Lung (tissue), 12 donors: Measurements from ENCODE around the gene ME1. TPM values are rescaled to one million over a fixed set of nuclear protein-coding genes. Genes with fewer than 3 reads are reported as not detected.

Source experiments
- ATAC-seq: fragments of 200-7000 bp; cut with Tn5 transposase; one replicate; pipeline ENCODE4 v1.9.1; 2020; ENCODE audit warnings: moderate number of reproducible peaks; ENCODE audit not compliant: insufficient read depth, low FRiP score
- DNase-seq, 3 donors: peaks; one replicate each; pipeline ENCODE4 v3.0.0-alpha.2; 2013 to 2017
- H3K27ac ChIP-seq, 2 donors: one replicate each; pipeline ENCODE4 v1.5.1; 2013; ENCODE audit warnings: mild to moderate bottlenecking in 2 of 2, moderate library complexity in 2 of 2, control low read depth in 1 of 2, inconsistent platforms in 1 of 2, low read depth in 1 of 2, low read length in 1 of 2
- H3K27me3 ChIP-seq, 3 donors: one replicate each; pipeline ENCODE4 v1.5.1; 2013; ENCODE audit warnings: low read length in 2 of 3; ENCODE audit not compliant: control insufficient read depth in 3 of 3, insufficient read depth in 3 of 3
- H3K36me3 ChIP-seq, 4 donors: one replicate each; pipeline ENCODE4 v1.5.1; 2013; ENCODE audit warnings: low read length in 4 of 4, mild to moderate bottlenecking in 1 of 4, moderate library complexity in 1 of 4; ENCODE audit not compliant: control insufficient read depth in 4 of 4, insufficient read depth in 4 of 4
- H3K4me1 ChIP-seq, 5 donors: one replicate each; pipeline ENCODE4 v1.5.1; 2013; ENCODE audit warnings: low read length in 5 of 5, mild to moderate bottlenecking in 2 of 5, moderate library complexity in 1 of 5; ENCODE audit not compliant: control insufficient read depth in 5 of 5, insufficient read depth in 5 of 5
- H3K4me3 ChIP-seq: one replicate; pipeline ENCODE4 v1.5.1; 2013; ENCODE audit warnings: mild to moderate bottlenecking, control low read depth, moderate library complexity
- H3K9ac ChIP-seq, 2 donors: one replicate each; pipeline ENCODE4 v1.5.1; 2013; ENCODE audit warnings: low read length in 2 of 2, control low read depth in 1 of 2; ENCODE audit not compliant: insufficient read depth in 1 of 2
- H3K9me3 ChIP-seq, 4 donors: one replicate each; pipeline ENCODE4 v1.5.1; 2013; ENCODE audit warnings: low read length in 3 of 4, mild to moderate bottlenecking in 1 of 4, moderate library complexity in 1 of 4; ENCODE audit not compliant: control insufficient read depth in 4 of 4, insufficient read depth in 3 of 4
- CTCF ChIP-seq: IDR thresholded peaks from 2 replicates; pipeline ENCODE4 v1.5.1; 2012; ENCODE audit warnings: mild to moderate bottlenecking; ENCODE audit errors: control extremely low read depth, extremely low read depth
- WGBS, 2 donors: extraction: QIAGEN DNeasy Blood & Tissue Kit; methylation state at CpG; one replicate each; pipeline ENCODE4 v1.1.7; 2013; 5-methylcytosine and 5-hydroxymethylcytosine counted together
- polyA plus RNA-seq, 2 donors: library from polyadenylated mRNA; stranded (reverse); fragments of 200-250 nt; gene quantifications; one replicate each; pipeline ENCODE4 v1.2.1, GENCODE V29; 2013
- total RNA-seq, 2 donors: library from RNA; depleted of rRNA in 1 of 2; stranded (reverse); fragments of >200 nt in 1 of 2; gene quantifications; one replicate each; pipeline ENCODE4 v1.2.1, GENCODE V29; 2014 to 2021
- donor health status: control.
- donor health status: control.
- donor health status: Bipolar disorder and iron deficiency.
- donor health status: healthy.
- donor health status: DM: yes; HTN: yes; CAD: no.

The ME1 gene
- total and polyA plus RNA-seq, 4 donors: 4.9 to 17.5 (median 10.8) TPM

- no peak for TF ChIP-seq CTCF
- Histone ChIP-seq H3K4me1 (peaks cover 0 to 28% (median 4%) of the 10 kb centered on the region in 5 donors), H3K27me3 (no peaks in the 10 kb centered on the region), H3K4me3 (no peak overlapping the region), H3K9ac (no peak overlapping the region), H3K36me3 (no peaks in the 10 kb centered on the region), H3K27ac (no peak overlapping the region), H3K9me3 (no peaks in the 10 kb centered on the region)
- ATAC-seq: no peak
- WGBS, 2 donors: 84 to 88% methylated on average over 3 of the region's 3 CpGs
- DNase-seq: peak in 2 of 3 donors; percentile 75 to 83
These were observed 60.3 kb downstream of the ME1 start for GRCh38 chr6:83370567-83370966.

DNA sequence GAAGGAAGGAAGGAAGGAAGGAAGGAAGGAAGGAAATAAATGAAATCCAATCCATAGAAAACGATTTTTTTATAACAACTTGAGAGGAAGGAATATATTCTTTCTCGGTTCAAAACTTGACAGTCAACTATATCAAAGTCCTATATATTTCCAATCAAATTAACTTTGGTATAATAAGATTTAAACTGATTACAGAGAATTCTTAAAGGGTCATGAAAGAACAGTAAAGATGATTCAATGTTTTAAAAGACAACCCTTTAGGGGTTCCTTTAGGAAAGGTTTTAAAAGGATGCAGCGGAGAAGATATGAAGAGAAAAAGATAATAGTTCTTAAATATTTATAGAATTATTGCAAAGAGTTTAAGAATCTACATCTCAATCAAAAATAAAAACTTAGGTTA is 61.2 kb downstream of the ME1 start:
- Histone ChIP-seq H3K9me3 (no peaks in the 10 kb centered on the region), H3K36me3 (no peaks in the 10 kb centered on the region), H3K9ac (no peak overlapping the region), H3K27me3 (no peaks in the 10 kb centered on the region), H3K4me3 (no peak overlapping the region), H3K27ac (no peak overlapping the region), H3K4me1 (peaks cover 0 to 30% (median 4%) of the 10 kb centered on the region in 5 donors)
- DNase-seq (no peak), ATAC-seq (no peak)
- TF ChIP-seq CTCF: no peak
- WGBS, 2 donors: 73 to 74% methylated on average over 3 of the region's 3 CpGs

DNA sequence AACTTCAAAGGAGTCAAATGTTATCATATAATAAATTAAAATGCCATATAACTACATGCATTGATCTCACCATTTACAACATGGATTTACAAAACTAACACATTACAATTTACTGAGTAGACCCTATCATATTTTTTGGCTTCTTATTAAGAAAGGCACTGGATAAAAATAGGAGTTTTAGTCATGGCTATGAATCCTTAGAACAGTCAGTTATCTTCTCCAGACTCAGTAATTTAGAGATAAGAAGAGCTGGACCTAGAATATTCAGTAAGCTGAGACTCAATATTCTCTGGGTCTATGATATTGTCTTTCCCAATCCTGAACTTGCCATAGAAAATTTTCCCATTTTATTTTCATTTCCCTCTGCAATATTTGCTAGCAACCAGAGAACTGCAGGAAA is 62.3 kb downstream of the ME1 start:
- Histone ChIP-seq H3K4me3 (no peak overlapping the region), H3K9me3 (no peaks in the 10 kb centered on the region), H3K36me3 (no peaks in the 10 kb centered on the region), H3K9ac (no peak overlapping the region), H3K27ac (no peak overlapping the region), H3K4me1 (peaks cover 0 to 30% (median 4%) of the 10 kb centered on the region in 5 donors), H3K27me3 (no peaks in the 10 kb centered on the region)
- ATAC-seq (no peak), DNase-seq (no peak)
- TF ChIP-seq CTCF: no peak

DNA sequence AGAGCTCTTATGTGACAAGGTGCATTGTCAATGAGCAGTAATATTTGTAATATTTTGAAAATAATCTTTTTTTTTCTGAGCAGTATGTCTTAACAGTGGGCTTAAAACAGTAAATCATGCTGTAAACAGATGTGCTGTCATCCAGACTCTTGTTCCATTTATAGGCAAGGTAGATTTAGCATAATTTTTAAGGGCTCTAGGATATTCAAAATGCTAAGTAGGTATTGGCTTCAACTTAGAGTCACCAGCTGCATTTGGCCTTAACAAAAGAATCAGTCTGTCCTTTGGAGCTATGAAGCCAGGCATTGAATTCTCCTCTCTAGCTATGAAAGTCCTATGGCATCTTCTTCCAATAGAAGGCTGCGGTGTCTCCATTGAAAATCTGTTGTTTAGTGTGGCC is 63.7 kb downstream of the ME1 start:
- Histone ChIP-seq H3K27ac (no peak overlapping the region), H3K4me1 (peaks cover 0 to 29% (median 4%) of the 10 kb centered on the region in 5 donors), H3K9me3 (peaks cover 0 to 2% (median 0%) of the 10 kb centered on the region in 4 donors), H3K27me3 (no peaks in the 10 kb centered on the region), H3K4me3 (no peak overlapping the region), H3K9ac (no peak overlapping the region), H3K36me3 (no peaks in the 10 kb centered on the region)
- ATAC-seq (no peak), DNase-seq (no peak)
- 88 to 100% methylated on average over 1 of the region's 1 CpG for WGBS, 2 donors
- no peak for TF ChIP-seq CTCF
